T-cell (primary cell): Measurements from ENCODE around the gene HTR3E. TPM values are rescaled to one million over a fixed set of nuclear protein-coding genes. Genes with fewer than 3 reads are reported as not detected.

Experiments used
- ATAC-seq, 4 experiments: fragments of 200-7000 bp in 3 of 4; fragments of 150-1000 bp in 1 of 4; cut with Tn5 transposase; replicated peaks in 1 of 4; 1 replicate in 3 of 4; 2 replicates in 1 of 4; pipeline ENCODE4 v1.10.0; 2021; ENCODE audit warnings: moderate library complexity in 3 of 4, mild to moderate bottlenecking in 2 of 4, moderate number of reproducible peaks in 1 of 4
- CTCF ChIA-PET, 2 donors: fragments of 300-600 bp; sonication (Branson Sonifier 250); formaldehyde crosslinking; loops; one replicate each; lab custom pipeline; 2022; ENCODE audit warnings: antibody characterized with exemption in 2 of 2; lab: Charles Lee
- POLR2A ChIA-PET, 2 donors: fragments of 300-600 bp; sonication (Branson Sonifier 250); formaldehyde crosslinking; loops; one replicate each; lab custom pipeline; 2022; ENCODE audit warnings: antibody characterized with exemption in 2 of 2; lab: Charles Lee
- DNase-seq, 35 experiments: peaks; one replicate each; pipeline versions ENCODE4 v3.0.0 to v3.0.0-alpha.2; 2013 to 2023
- H3K27ac ChIP-seq: one replicate; pipeline ENCODE4 v1.5.1; 2013; ENCODE audit warnings: low read length
- H3K27me3 ChIP-seq, 2 experiments: replicated peaks in 1 of 2; 1 replicate in 1 of 2; 2 replicates in 1 of 2; pipeline versions ENCODE4 v1.6.1 to v1.7.0; 2013; ENCODE audit warnings: low read length in 1 of 2, mixed read lengths in 1 of 2; ENCODE audit not compliant: control insufficient read depth in 2 of 2, insufficient read depth in 2 of 2; ENCODE audit errors: extremely low read depth in 1 of 2
- H3K36me3 ChIP-seq, 2 donors: 1 replicate in 1 of 2; 2 replicates in 1 of 2; pipeline versions ENCODE4 v1.6.1 to v1.7.0; 2013; ENCODE audit warnings: low read length in 1 of 2; ENCODE audit not compliant: control insufficient read depth in 2 of 2, insufficient read depth in 1 of 2; ENCODE audit errors: extremely low read depth in 1 of 2
- H3K4me1 ChIP-seq, 2 experiments: 1 replicate in 1 of 2; 2 replicates in 1 of 2; pipeline versions ENCODE4 v1.6.1 to v1.7.0; 2013; ENCODE audit warnings: low read length in 2 of 2, mixed read lengths in 1 of 2; ENCODE audit not compliant: insufficient read depth in 2 of 2, control insufficient read depth in 1 of 2; ENCODE audit errors: extremely low read depth in 1 of 2
- H3K4me3 ChIP-seq, 2 donors: 1 replicate in 1 of 2; 2 replicates in 1 of 2; pipeline versions ENCODE4 v1.5.1 to v1.7.0; 2013; ENCODE audit warnings: mild to moderate bottlenecking in 2 of 2, low read length in 1 of 2, moderate library complexity in 1 of 2; ENCODE audit not compliant: control insufficient read depth in 1 of 2; ENCODE audit errors: extremely low read depth in 1 of 2
- H3K9me3 ChIP-seq: 2 replicates; pipeline ENCODE4 v1.7.0; 2013
- H3K27ac Mint-ChIP-seq, 2 donors: one replicate each; pipeline ENCODE4 v1.8.0; 2020 to 2021; ENCODE audit warnings: mild to moderate bottlenecking in 2 of 2, mixed read lengths in 2 of 2
- H3K27me3 Mint-ChIP-seq, 2 donors: one replicate each; pipeline ENCODE4 v1.8.0; 2021 to 2022; ENCODE audit warnings: mixed read lengths in 2 of 2
- H3K36me3 Mint-ChIP-seq: one replicate; pipeline ENCODE4 v1.8.0; 2021; ENCODE audit warnings: mixed read lengths
- H3K4me1 Mint-ChIP-seq, 3 donors: one replicate each; pipeline ENCODE4 v1.8.0; 2020 to 2022; ENCODE audit warnings: mixed read lengths in 3 of 3, mild to moderate bottlenecking in 1 of 3
- H3K4me3 Mint-ChIP-seq, 3 donors: one replicate each; pipeline ENCODE4 v1.8.0; 2020 to 2022; ENCODE audit warnings: mild to moderate bottlenecking in 3 of 3, mixed read lengths in 3 of 3, moderate library complexity in 3 of 3
- H3K9me3 Mint-ChIP-seq, 3 donors: one replicate each; pipeline ENCODE4 v1.8.0; 2020 to 2022; ENCODE audit warnings: mixed read lengths in 3 of 3
- WGBS: methylation state at CpG from one replicate; pipeline ENCODE4 v1.1.5; 2013; ENCODE audit warnings: missing lambda C conversion rate; ENCODE audit not compliant: insufficient coverage; 5-methylcytosine and 5-hydroxymethylcytosine counted together
- total RNA-seq, 35 experiments: library from RNA in 6 of 35; stranded (reverse) in 6 of 35; fragments of 120-200 nt in 1 of 35; gene quantifications; one replicate each; pipeline versions ENCODE4 v1.2.1 to v1.2.4 and lab custom pipeline; 2013 to 2026

Gene HTR3E
- total RNA-seq, 5 donors from 2014 or later (not counting 1 experiment from before 2014, with no cell fraction given), result not detected

GRCh38 chr3:184092199-184092598 lies 4.7 kb upstream of the HTR3E start:
- no peak for DNase-seq
- POLR2A ChIA-PET, result interaction anchor here in 1 of 2 donors (0.6 kb wide), 1 partner anchor 387 kb away, joined by 7 read pairs; no protein-coding TSS in a partner anchor
- no peaks in the 10 kb centered on the region for H3K4me1 ChIP-seq

GRCh38 chr3:184097556-184097955 lies 692 bp downstream of the HTR3E start:
- Mint-ChIP-seq H3K4me3 (no peak overlapping the region), H3K4me1 (no peaks in the 10 kb centered on the region), H3K36me3 (no peaks in the 10 kb centered on the region), H3K27me3 (peaks cover 5 to 8% of the 10 kb centered on the region in 2 donors), H3K9me3 (peaks cover 0 to 5% (median 4%) of the 10 kb centered on the region in 3 donors), H3K27ac (no peak overlapping the region)
- ATAC-seq (no peak), DNase-seq (no peak)
- Histone ChIP-seq H3K4me1 (no peaks in the 10 kb centered on the region), H3K9me3 (no peaks in the 10 kb centered on the region), H3K27ac (no peak overlapping the region), H3K4me3 (no peak overlapping the region), H3K36me3 (no peaks in the 10 kb centered on the region), H3K27me3 (peaks cover 0 to 17% of the 10 kb centered on the region in 2 experiments)
- 88% methylated on average over 4 of the region's 6 CpGs for WGBS
- ChIA-PET CTCF (no interaction called here), POLR2A (no interaction called here)

More at GRCh38 chr3:184092199-184092598, 4.7 kb upstream of the HTR3E start:
- H3K27ac Mint-ChIP-seq, result no peak overlapping the region
- ATAC-seq, result no peak
- H3K36me3 Mint-ChIP-seq, result peaks cover 3% of the 10 kb centered on the region
- no peak overlapping the region for H3K27ac ChIP-seq
- peaks cover 0 to 4% of the 10 kb centered on the region in 2 experiments for H3K27me3 ChIP-seq
- peaks cover 4 to 17% (median 9%) of the 10 kb centered on the region in 3 donors for H3K9me3 Mint-ChIP-seq
- no peaks in the 10 kb centered on the region for H3K36me3 ChIP-seq
- H3K27me3 Mint-ChIP-seq, result peaks cover 7 to 9% of the 10 kb centered on the region in 2 donors
- H3K9me3 ChIP-seq, result peaks cover 2% of the 10 kb centered on the region
- no peak overlapping the region for H3K4me3 Mint-ChIP-seq
- H3K4me3 ChIP-seq, result no peak overlapping the region
- WGBS, result no CpG with 5 or more reads among the region's 3 CpGs
- CTCF ChIA-PET, result no interaction called here
- no peaks in the 10 kb centered on the region for H3K4me1 Mint-ChIP-seq

GRCh38 chr3:184099806-184100686 lies 3.2 kb downstream of the HTR3E start:
- Mint-ChIP-seq H3K4me1 (no peaks in the 10 kb centered on the region), H3K27me3 (peaks cover 0 to 8% of the 10 kb centered on the region in 2 donors), H3K36me3 (no peaks in the 10 kb centered on the region), H3K9me3 (no peaks in the 10 kb centered on the region), H3K4me3 (no peak overlapping the region), H3K27ac (no peak overlapping the region)
- ATAC-seq (no peak), DNase-seq (no peak)
- Histone ChIP-seq H3K9me3 (no peaks in the 10 kb centered on the region), H3K36me3 (no peaks in the 10 kb centered on the region), H3K4me1 (no peaks in the 10 kb centered on the region), H3K4me3 (no peak overlapping the region), H3K27ac (no peak overlapping the region), H3K27me3 (peaks cover 0 to 12% of the 10 kb centered on the region in 2 experiments)
- ChIA-PET POLR2A (interaction anchor here in 1 of 2 donors (0.6 kb wide), 1 partner anchor 645 kb away, joined by 4 read pairs; no protein-coding TSS in a partner anchor), CTCF (no interaction called here)
- WGBS, result 80% methylated on average over 16 of the region's 24 CpGs

- no peak overlapping the region for H3K27ac ChIP-seq
- H3K4me3 ChIP-seq, result no peak overlapping the region
- H3K27me3 Mint-ChIP-seq, result peaks cover 5 to 10% of the 10 kb centered on the region in 2 donors
- CTCF ChIA-PET, result no interaction called here
- peaks cover 0 to 12% of the 10 kb centered on the region in 2 experiments for H3K27me3 ChIP-seq
- ATAC-seq, result no peak
- no peaks in the 10 kb centered on the region for H3K4me1 Mint-ChIP-seq
- H3K9me3 Mint-ChIP-seq, result no peaks in the 10 kb centered on the region
- no peak overlapping the region for H3K4me3 Mint-ChIP-seq
- no peak overlapping the region for H3K27ac Mint-ChIP-seq
- no peaks in the 10 kb centered on the region for H3K36me3 Mint-ChIP-seq
- no peaks in the 10 kb centered on the region for H3K9me3 ChIP-seq
- WGBS, result 53% methylated on average over 4 of the region's 7 CpGs
- H3K36me3 ChIP-seq, result no peaks in the 10 kb centered on the region
- no peak for DNase-seq
- POLR2A ChIA-PET, result no interaction called here
- no peaks in the 10 kb centered on the region for H3K4me1 ChIP-seq
Measured at GRCh38 chr3:184110316-184110725, 13.5 kb downstream of the HTR3E start.

- ChIA-PET CTCF (interaction anchor here in 1 of 2 donors (0.6 kb wide), 1 partner anchor 139 kb away, joined by 3 read pairs; no protein-coding TSS in a partner anchor), POLR2A (no interaction called here)
- H3K4me3 ChIP-seq, result no peak overlapping the region
- H3K27ac ChIP-seq, result no peak overlapping the region
- Mint-ChIP-seq H3K27me3 (peaks cover 9 to 24% of the 10 kb centered on the region in 2 donors), H3K36me3 (no peaks in the 10 kb centered on the region), H3K27ac (no peak overlapping the region), H3K4me3 (no peak overlapping the region), H3K4me1 (no peaks in the 10 kb centered on the region), H3K9me3 (no peaks in the 10 kb centered on the region)
- 86% methylated on average over 1 of the region's 4 CpGs for WGBS
- ATAC-seq, result no peak
- H3K4me1 ChIP-seq, result no peaks in the 10 kb centered on the region
- H3K27me3 ChIP-seq, result peaks cover 0 to 12% of the 10 kb centered on the region in 2 experiments
- no peak for DNase-seq
- H3K9me3 ChIP-seq, result no peaks in the 10 kb centered on the region
- no peaks in the 10 kb centered on the region for H3K36me3 ChIP-seq
Measured at GRCh38 chr3:184116017-184116416, 19.2 kb downstream of the HTR3E start.

GRCh38 chr3:184117636-184118035 lies 20.8 kb downstream of the HTR3E start:
- H3K36me3 ChIP-seq, result no peaks in the 10 kb centered on the region
- H3K4me1 ChIP-seq, result no peaks in the 10 kb centered on the region
- H3K27ac Mint-ChIP-seq, result no peak overlapping the region
- ChIA-PET POLR2A (no interaction called here), CTCF (no interaction called here)
- 100% methylated on average over 2 of the region's 6 CpGs for WGBS
- no peak overlapping the region for H3K27ac ChIP-seq
- no peaks in the 10 kb centered on the region for H3K9me3 ChIP-seq
- no peaks in the 10 kb centered on the region for H3K36me3 Mint-ChIP-seq
- H3K9me3 Mint-ChIP-seq, result no peaks in the 10 kb centered on the region
- H3K27me3 ChIP-seq, result peaks cover 0 to 12% of the 10 kb centered on the region in 2 experiments
- DNase-seq (no peak), ATAC-seq (no peak)
- H3K4me3 Mint-ChIP-seq, result no peak overlapping the region
- peaks cover 9 to 24% of the 10 kb centered on the region in 2 donors for H3K27me3 Mint-ChIP-seq
- H3K4me1 Mint-ChIP-seq, result no peaks in the 10 kb centered on the region
- no peak overlapping the region for H3K4me3 ChIP-seq
